ENCODE results near the gene MAMDC2.
"Not testable (repeated sequence)": the region's sequence is repeated elsewhere in the genome, so short reads cannot be mapped to it uniquely, and the experiment has no call there.

The MAMDC2 gene

GRCh38 chr9:70229026-70229425 lies 185.4 kb downstream of the MAMDC2 start:
- no peaks in the 10 kb centered on the region for H3K79me2 ChIP-seq (ENCODE audit: insufficient read depth, low read length)
- no peaks in the 10 kb centered on the region for H4K20me1 ChIP-seq (ENCODE audit: insufficient read depth, low read length, poor library complexity, severe bottlenecking)
- H3K4me3 ChIP-seq (ENCODE audit: low read length, poor library complexity, severe bottlenecking) = no peak overlapping the region
- no peaks in the 10 kb centered on the region for H3K9me2 ChIP-seq (replicated peaks; ENCODE audit: low read depth, low read length)
- TF ChIP-seq EZH2phosphoT487 (IDR thresholded peaks at IDR 0.05; ENCODE audit: borderline replicate concordance) (no peak), CTCF (conservative IDR thresholded peaks at IDR 0.05; ENCODE audit: low read length) (no peak)
- no peaks in the 10 kb centered on the region for H3F3A ChIP-seq (ENCODE audit: low read depth)
- H3K9me3 ChIP-seq (ENCODE audit: insufficient read depth, low read depth, low read length) = no peaks in the 10 kb centered on the region
- no peak overlapping the region for H2AFZ ChIP-seq (ENCODE audit: low read length)
- no peaks in the 10 kb centered on the region for H3K36me3 ChIP-seq (ENCODE audit: insufficient read depth, low read length)
- H3K4me2 ChIP-seq (ENCODE audit: low read depth, low read length, poor library complexity, severe bottlenecking) = no peak overlapping the region
- no peaks in the 10 kb centered on the region for H3K27me3 ChIP-seq (ENCODE audit: insufficient read depth, low read length, poor library complexity, severe bottlenecking)
- no peaks in the 10 kb centered on the region for H3K4me1 ChIP-seq (ENCODE audit: insufficient read depth, low read length, poor library complexity, severe bottlenecking)
- H3K9ac ChIP-seq (ENCODE audit: low read depth, low read length, poor library complexity, severe bottlenecking) = no peak overlapping the region

DNA sequence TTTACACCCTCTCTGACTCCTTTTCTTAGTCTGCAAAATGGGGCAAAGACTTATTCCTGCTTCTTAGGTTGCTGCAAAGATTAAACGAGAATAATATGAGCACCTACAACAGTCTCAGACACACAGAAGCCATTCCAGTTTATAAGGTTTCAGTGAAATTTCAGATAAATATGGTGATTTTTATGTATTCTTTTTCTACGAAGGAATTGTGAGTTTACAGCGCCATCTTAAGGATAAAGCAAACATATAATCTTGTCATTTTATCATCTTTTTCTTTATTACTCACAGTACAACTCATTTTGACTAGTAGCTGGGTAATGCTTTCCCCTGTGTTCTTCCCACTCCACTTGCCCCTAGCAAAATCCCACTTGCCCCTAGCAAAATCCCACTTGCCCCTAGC lies 185.9 kb downstream of the MAMDC2 start:
- no peaks in the 10 kb centered on the region for H3F3A ChIP-seq (ENCODE audit: low read depth)
- no peaks in the 10 kb centered on the region for H4K20me1 ChIP-seq (ENCODE audit: insufficient read depth, low read length, poor library complexity, severe bottlenecking)
- H3K9me2 ChIP-seq (replicated peaks; ENCODE audit: low read depth, low read length) = no peaks in the 10 kb centered on the region
- H3K36me3 ChIP-seq (ENCODE audit: insufficient read depth, low read length) = no peaks in the 10 kb centered on the region
- H3K4me2 ChIP-seq (ENCODE audit: low read depth, low read length, poor library complexity, severe bottlenecking) = no peak overlapping the region
- H3K9ac ChIP-seq (ENCODE audit: low read depth, low read length, poor library complexity, severe bottlenecking) = no peak overlapping the region
- no peaks in the 10 kb centered on the region for H3K9me3 ChIP-seq (ENCODE audit: insufficient read depth, low read depth, low read length)
- H3K4me1 ChIP-seq (ENCODE audit: insufficient read depth, low read length, poor library complexity, severe bottlenecking) = no peaks in the 10 kb centered on the region
- TF ChIP-seq CTCF (conservative IDR thresholded peaks at IDR 0.05; ENCODE audit: low read length) = peak; percentile 59
- TF ChIP-seq EZH2phosphoT487 (IDR thresholded peaks at IDR 0.05; ENCODE audit: borderline replicate concordance) = no peak
- H3K27me3 ChIP-seq (ENCODE audit: insufficient read depth, low read length, poor library complexity, severe bottlenecking) = no peaks in the 10 kb centered on the region
- no peaks in the 10 kb centered on the region for H3K79me2 ChIP-seq (ENCODE audit: insufficient read depth, low read length)
- no peak overlapping the region for H3K4me3 ChIP-seq (ENCODE audit: low read length, poor library complexity, severe bottlenecking)
- no peak overlapping the region for H2AFZ ChIP-seq (ENCODE audit: low read length)

DNA sequence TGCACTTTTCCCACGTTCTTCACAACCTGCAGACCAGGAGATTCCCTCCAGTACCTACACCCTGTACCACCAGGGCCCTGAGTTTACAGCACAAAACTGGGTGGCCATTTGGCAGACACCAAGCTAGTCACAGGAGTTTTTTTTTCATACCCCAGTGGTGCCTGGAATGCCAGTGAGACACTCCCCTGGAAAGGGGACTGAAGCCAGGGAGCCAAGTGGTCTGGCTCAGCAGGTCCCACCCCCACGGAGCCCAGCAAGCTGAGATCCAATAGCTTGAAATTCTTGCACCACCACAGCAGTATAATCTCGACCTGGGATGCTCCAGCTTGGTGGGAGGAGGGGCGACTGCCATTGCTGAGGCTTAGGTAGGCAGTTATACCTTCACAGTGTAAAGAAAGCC lies 188.8 kb downstream of the MAMDC2 start:
- no peak overlapping the region for H3K4me2 ChIP-seq (ENCODE audit: low read depth, low read length, poor library complexity, severe bottlenecking)
- no peaks in the 10 kb centered on the region for H3K9me2 ChIP-seq (replicated peaks; ENCODE audit: low read depth, low read length)
- TF ChIP-seq CTCF (conservative IDR thresholded peaks at IDR 0.05; ENCODE audit: low read length) (no peak), EZH2phosphoT487 (IDR thresholded peaks at IDR 0.05; ENCODE audit: borderline replicate concordance) (no peak)
- no peaks in the 10 kb centered on the region for H3K36me3 ChIP-seq (ENCODE audit: insufficient read depth, low read length)
- no peaks in the 10 kb centered on the region for H3F3A ChIP-seq (ENCODE audit: low read depth)
- no peaks in the 10 kb centered on the region for H3K4me1 ChIP-seq (ENCODE audit: insufficient read depth, low read length, poor library complexity, severe bottlenecking)
- no peaks in the 10 kb centered on the region for H3K27me3 ChIP-seq (ENCODE audit: insufficient read depth, low read length, poor library complexity, severe bottlenecking)
- H4K20me1 ChIP-seq (ENCODE audit: insufficient read depth, low read length, poor library complexity, severe bottlenecking) = no peaks in the 10 kb centered on the region
- H3K4me3 ChIP-seq (ENCODE audit: low read length, poor library complexity, severe bottlenecking) = no peak overlapping the region
- no peak overlapping the region for H3K9ac ChIP-seq (ENCODE audit: low read depth, low read length, poor library complexity, severe bottlenecking)
- no peaks in the 10 kb centered on the region for H3K79me2 ChIP-seq (ENCODE audit: insufficient read depth, low read length)
- H2AFZ ChIP-seq (ENCODE audit: low read length) = no peak overlapping the region
- no peaks in the 10 kb centered on the region for H3K9me3 ChIP-seq (ENCODE audit: insufficient read depth, low read depth, low read length)

- not testable (repeated sequence) for H3K36me3 ChIP-seq (ENCODE audit: insufficient read depth, low read length); H3K4me2 ChIP-seq (ENCODE audit: low read depth, low read length, poor library complexity, severe bottlenecking); H3K9me2 ChIP-seq (replicated peaks; ENCODE audit: low read depth, low read length); H3K9me3 ChIP-seq (ENCODE audit: insufficient read depth, low read depth, low read length); H2AFZ ChIP-seq (ENCODE audit: low read length); H3K9ac ChIP-seq (ENCODE audit: low read depth, low read length, poor library complexity, severe bottlenecking); H3K79me2 ChIP-seq (ENCODE audit: insufficient read depth, low read length); H3K27me3 ChIP-seq (ENCODE audit: insufficient read depth, low read length, poor library complexity, severe bottlenecking); H3K4me3 ChIP-seq (ENCODE audit: low read length, poor library complexity, severe bottlenecking); H4K20me1 ChIP-seq (ENCODE audit: insufficient read depth, low read length, poor library complexity, severe bottlenecking); H3F3A ChIP-seq (ENCODE audit: low read depth); H3K4me1 ChIP-seq (ENCODE audit: insufficient read depth, low read length, poor library complexity, severe bottlenecking)
These were observed 190.6 kb downstream of the MAMDC2 start for GRCh38 chr9:70234208-70234607.

DNA sequence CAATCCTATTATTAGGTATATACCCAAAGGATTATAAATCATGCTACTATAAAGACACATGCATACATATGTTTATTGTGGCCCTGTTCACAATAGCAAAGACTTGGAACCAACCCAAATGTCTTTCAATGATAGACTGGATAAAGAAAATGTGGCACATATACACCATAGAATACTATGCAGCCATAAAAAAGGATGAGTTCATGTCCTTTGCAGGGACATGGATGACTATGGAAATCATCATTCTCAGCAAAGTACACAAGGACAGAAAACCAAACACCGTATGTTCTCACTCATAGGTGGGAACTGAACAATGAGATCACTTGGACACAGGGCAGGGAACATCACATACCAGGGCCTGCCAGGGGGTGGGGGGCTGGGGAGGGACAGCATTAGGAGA lies 202.3 kb downstream of the MAMDC2 start:
- H3K4me2 ChIP-seq (ENCODE audit: low read depth, low read length, poor library complexity, severe bottlenecking); H3F3A ChIP-seq (ENCODE audit: low read depth); H3K27me3 ChIP-seq (ENCODE audit: insufficient read depth, low read length, poor library complexity, severe bottlenecking); H3K36me3 ChIP-seq (ENCODE audit: insufficient read depth, low read length); H2AFZ ChIP-seq (ENCODE audit: low read length); H3K9me3 ChIP-seq (ENCODE audit: insufficient read depth, low read depth, low read length); H3K4me3 ChIP-seq (ENCODE audit: low read length, poor library complexity, severe bottlenecking); H3K4me1 ChIP-seq (ENCODE audit: insufficient read depth, low read length, poor library complexity, severe bottlenecking); H3K9ac ChIP-seq (ENCODE audit: low read depth, low read length, poor library complexity, severe bottlenecking); H4K20me1 ChIP-seq (ENCODE audit: insufficient read depth, low read length, poor library complexity, severe bottlenecking); H3K9me2 ChIP-seq (replicated peaks; ENCODE audit: low read depth, low read length); H3K79me2 ChIP-seq (ENCODE audit: insufficient read depth, low read length): not testable (repeated sequence)
